ENCODE results near the gene SHPK. TPM values are rescaled to one million over a fixed set of nuclear protein-coding genes. Genes with fewer than 3 reads are reported as not detected.

Gene SHPK
- total RNA-seq, 1 donor from 2014 or later: 9.0 TPM

GRCh38 chr17:3558603-3559269 lies 77.3 kb downstream of the SHPK start:
- H3K36me3 ChIP-seq (ENCODE audit: control insufficient read depth, insufficient read depth, low read length): no peaks in the 10 kb centered on the region
- DNase-seq (ENCODE audit: low read depth): peak; percentile 94
- no peak overlapping the region for H3K4me3 ChIP-seq (ENCODE audit: low read depth, low read length)
- no peak for TF ChIP-seq CTCF (IDR thresholded peaks at IDR 0.05; ENCODE audit: insufficient read depth, low read length, severe bottlenecking)
- no peaks in the 10 kb centered on the region for H3K27me3 ChIP-seq (ENCODE audit: control insufficient read depth, insufficient read depth, low read length)
- peak; percentile 89 for FAIRE-seq

Other genes starting within 250 kb of the SHPK start
- not detected in 2 replicates for gene OR3A2, start 249.9 kb downstream of the SHPK start, total RNA-seq
- gene OR1E1, start 237.8 kb downstream of the SHPK start, total RNA-seq: not detected in 2 replicates
- not detected in 2 replicates for gene OR3A3, start 224.9 kb downstream of the SHPK start, total RNA-seq
- gene OR1E2, start 202.4 kb downstream of the SHPK start, total RNA-seq: not detected in 2 replicates
- gene SPATA22, start 164.4 kb downstream of the SHPK start, total RNA-seq: not detected in 2 replicates
- not detected in 2 replicates for gene ASPA, start 160.3 kb downstream of the SHPK start, total RNA-seq
- gene TRPV3, start 78.4 kb downstream of the SHPK start, total RNA-seq: 0.79 and 1.2 TPM in 2 replicates
- 1.6 and 2.0 TPM in 2 replicates for gene TRPV1, start 26.8 kb downstream of the SHPK start, total RNA-seq
- 15.0 and 31.3 TPM in 2 replicates for gene CTNS, start 510 bp upstream of the SHPK start, total RNA-seq
- gene TAX1BP3, start 32.3 kb upstream of the SHPK start, total RNA-seq: 150 and 200 TPM in 2 replicates
- 21.3 and 26.1 TPM in 2 replicates for gene EMC6, start 32.6 kb upstream of the SHPK start, total RNA-seq
- gene P2RX5, start 59.9 kb upstream of the SHPK start, total RNA-seq: 0.38 and 0.53 TPM in 2 replicates
- 0.53 and 0.64 TPM in 2 replicates for gene HASPIN, start 87.7 kb upstream of the SHPK start, total RNA-seq
- gene ITGAE, start 164.9 kb upstream of the SHPK start, total RNA-seq: 17.1 and 21.9 TPM in 2 replicates
- 8.2 and 13.7 TPM in 2 replicates for gene NCBP3, start 210.0 kb upstream of the SHPK start, total RNA-seq